ENCODE measurements around the gene SPDYE17. TPM values are rescaled to one million over a fixed set of nuclear protein-coding genes. Genes with fewer than 3 reads are reported as not detected.
"Not testable (repeated sequence)": the region's sequence is repeated elsewhere in the genome, so short reads cannot be mapped to it uniquely, and the experiment has no call there.

SPDYE17 gene
- total and polyA plus RNA-seq, 2 experiments from 2014 or later: not detected

GRCh38 chr7:76997381-76998284, 34.5 kb downstream of the SPDYE17 start:
- Histone ChIP-seq H3K9me3 (ENCODE audit: low read depth) (no peaks in the 10 kb centered on the region), H3K27ac (no peak overlapping the region), H3K4me3 (no peak overlapping the region), H3K9me2 (replicated peaks; ENCODE audit: insufficient read depth) (no peaks in the 10 kb centered on the region), H3K27me3 (no peaks in the 10 kb centered on the region), H2AFZ (no peak overlapping the region), H3K79me2 (no peaks in the 10 kb centered on the region), H3K4me1 (ENCODE audit: insufficient read depth) (no peaks in the 10 kb centered on the region), H3K4me2 (no peak overlapping the region), H3K36me3 (replicated peaks; ENCODE audit: insufficient read depth, low read depth) (no peaks in the 10 kb centered on the region), H4K20me1 (ENCODE audit: insufficient read depth, poor library complexity, severe bottlenecking) (no peaks in the 10 kb centered on the region)
- WGBS (ENCODE audit: low lambda C conversion rate, missing lambda C conversion rate): 69% methylated on average over 2 of the region's 5 CpGs
- DNase-seq (ENCODE audit: low spot score): peak; percentile 11
- TF ChIP-seq CTCF (IDR thresholded peaks at IDR 0.05; ENCODE audit: poor library complexity) (no peak), EZH2 (IDR thresholded peaks at IDR 0.05; ENCODE audit: borderline replicate concordance) (no peak), EZH2phosphoT487 (IDR thresholded peaks at IDR 0.05; ENCODE audit: low read depth, severe bottlenecking, unreplicated experiment) (no peak)

- not testable (repeated sequence) for H3K4me2 ChIP-seq; H3K79me2 ChIP-seq; H3K27me3 ChIP-seq; H4K20me1 ChIP-seq (ENCODE audit: insufficient read depth, poor library complexity, severe bottlenecking); H3K9me3 ChIP-seq (ENCODE audit: low read depth); DNase-seq (ENCODE audit: low spot score); H3K4me3 ChIP-seq; H3K9me2 ChIP-seq (replicated peaks; ENCODE audit: insufficient read depth); H3K27ac ChIP-seq; H3K36me3 ChIP-seq (replicated peaks; ENCODE audit: insufficient read depth, low read depth); H2AFZ ChIP-seq; H3K4me1 ChIP-seq (ENCODE audit: insufficient read depth)
Measured at GRCh38 chr7:76996932-76997331, 35.2 kb downstream of the SPDYE17 start.

GRCh38 chr7:76994286-76994685, 37.9 kb downstream of the SPDYE17 start:
- not testable (repeated sequence) for H3K27ac ChIP-seq; H3K36me3 ChIP-seq (replicated peaks; ENCODE audit: insufficient read depth, low read depth); H3K9me3 ChIP-seq (ENCODE audit: low read depth); H3K9me2 ChIP-seq (replicated peaks; ENCODE audit: insufficient read depth); H3K4me2 ChIP-seq; H4K20me1 ChIP-seq (ENCODE audit: insufficient read depth, poor library complexity, severe bottlenecking); H2AFZ ChIP-seq; H3K4me1 ChIP-seq (ENCODE audit: insufficient read depth); H3K4me3 ChIP-seq; DNase-seq (ENCODE audit: low spot score); H3K27me3 ChIP-seq; H3K79me2 ChIP-seq
- WGBS (ENCODE audit: low lambda C conversion rate, missing lambda C conversion rate): 94% methylated on average over 12 of the region's 13 CpGs

DNA sequence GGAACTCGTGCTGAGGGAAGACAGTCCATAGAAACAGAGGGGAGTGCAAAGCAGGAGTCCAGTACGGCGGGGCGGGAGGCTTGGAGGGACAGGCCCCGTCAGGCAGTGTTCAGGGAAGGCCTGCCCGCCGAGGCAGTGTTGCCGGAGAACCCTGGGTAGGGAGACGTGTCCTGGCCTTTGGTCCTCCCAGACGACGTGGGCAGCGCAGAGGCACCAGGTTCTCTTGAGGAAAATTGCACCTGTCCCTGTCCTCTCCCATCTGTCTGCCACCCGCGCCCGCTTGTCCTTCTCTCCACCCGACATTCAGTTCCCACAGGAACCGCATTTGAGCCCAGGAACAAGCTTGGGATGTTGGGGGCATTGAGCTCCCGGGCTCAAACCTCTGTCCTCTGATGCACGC, 38.3 kb downstream of the SPDYE17 start:
- H3K27me3 ChIP-seq; H3K79me2 ChIP-seq; H3K4me2 ChIP-seq; H3K4me3 ChIP-seq; H3K27ac ChIP-seq; H3K9me2 ChIP-seq (replicated peaks; ENCODE audit: insufficient read depth); H3K4me1 ChIP-seq (ENCODE audit: insufficient read depth); H3K36me3 ChIP-seq (replicated peaks; ENCODE audit: insufficient read depth, low read depth); H4K20me1 ChIP-seq (ENCODE audit: insufficient read depth, poor library complexity, severe bottlenecking); H3K9me3 ChIP-seq (ENCODE audit: low read depth); DNase-seq (ENCODE audit: low spot score); H2AFZ ChIP-seq: not testable (repeated sequence)
- 94% methylated on average over 19 of the region's 19 CpGs for WGBS (ENCODE audit: low lambda C conversion rate, missing lambda C conversion rate)

- not testable (repeated sequence) for H3K4me3 ChIP-seq; H4K20me1 ChIP-seq (ENCODE audit: insufficient read depth, poor library complexity, severe bottlenecking); DNase-seq (ENCODE audit: low spot score); H3K27me3 ChIP-seq; H3K4me1 ChIP-seq (ENCODE audit: insufficient read depth); H3K27ac ChIP-seq; H3K4me2 ChIP-seq; H3K36me3 ChIP-seq (replicated peaks; ENCODE audit: insufficient read depth, low read depth); H3K9me3 ChIP-seq (ENCODE audit: low read depth); H3K9me2 ChIP-seq (replicated peaks; ENCODE audit: insufficient read depth); H2AFZ ChIP-seq; H3K79me2 ChIP-seq
- WGBS (ENCODE audit: low lambda C conversion rate, missing lambda C conversion rate): 96% methylated on average over 5 of the region's 7 CpGs
Measured at GRCh38 chr7:76992871-76993270, 39.3 kb downstream of the SPDYE17 start.

DNA sequence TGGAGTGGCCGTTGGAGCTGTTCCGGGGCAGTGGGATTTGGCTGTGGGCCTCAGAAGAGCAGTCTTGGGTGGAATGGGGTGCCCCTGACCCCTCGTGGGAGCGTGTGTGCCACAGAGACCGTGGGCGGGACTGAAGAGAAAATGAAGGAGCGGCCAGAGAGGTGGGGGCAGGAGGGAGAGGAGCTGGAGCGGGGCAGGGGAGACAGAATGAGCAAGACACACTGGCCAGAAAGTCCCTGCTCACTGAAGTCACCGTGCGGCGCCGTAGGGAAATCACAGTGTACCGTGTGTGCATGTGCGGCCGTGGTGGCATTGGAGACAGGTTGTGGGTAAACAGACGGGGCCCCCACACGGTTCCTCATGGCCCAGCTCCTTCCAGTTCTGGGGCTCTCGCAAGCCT, 40.0 kb downstream of the SPDYE17 start:
- not testable (repeated sequence) for H3K79me2 ChIP-seq; H3K27me3 ChIP-seq; H4K20me1 ChIP-seq (ENCODE audit: insufficient read depth, poor library complexity, severe bottlenecking); H2AFZ ChIP-seq; H3K4me1 ChIP-seq (ENCODE audit: insufficient read depth); H3K4me3 ChIP-seq; H3K27ac ChIP-seq; H3K9me2 ChIP-seq (replicated peaks; ENCODE audit: insufficient read depth); H3K4me2 ChIP-seq; H3K9me3 ChIP-seq (ENCODE audit: low read depth); H3K36me3 ChIP-seq (replicated peaks; ENCODE audit: insufficient read depth, low read depth); DNase-seq (ENCODE audit: low spot score)
- WGBS (ENCODE audit: low lambda C conversion rate, missing lambda C conversion rate): 90% methylated on average over 8 of the region's 18 CpGs

DNA sequence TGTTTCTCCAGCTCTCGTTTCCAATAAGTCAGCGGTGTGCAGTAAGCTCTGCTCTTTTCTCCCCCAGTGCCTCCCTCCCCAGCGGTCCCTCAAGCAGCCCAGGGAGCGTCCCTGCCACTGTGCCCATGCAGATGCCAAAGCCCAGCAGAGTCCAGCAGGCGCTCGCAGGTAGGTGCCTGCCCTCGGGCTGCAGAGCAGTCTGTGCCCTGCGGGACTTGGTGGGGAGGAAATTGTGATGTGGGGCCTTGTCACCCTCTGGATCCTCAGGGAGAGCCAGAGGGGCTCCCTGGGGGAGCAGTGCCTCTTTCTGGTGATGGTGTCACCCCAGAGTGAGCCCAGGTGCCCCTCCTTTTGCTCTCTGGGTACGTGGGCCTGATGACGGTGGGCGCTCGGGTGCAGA, 42.0 kb downstream of the SPDYE17 start:
- H3K27me3 ChIP-seq; H3K4me1 ChIP-seq (ENCODE audit: insufficient read depth); H3K9me3 ChIP-seq (ENCODE audit: low read depth); H3K27ac ChIP-seq; H4K20me1 ChIP-seq (ENCODE audit: insufficient read depth, poor library complexity, severe bottlenecking); H2AFZ ChIP-seq; H3K79me2 ChIP-seq; H3K36me3 ChIP-seq (replicated peaks; ENCODE audit: insufficient read depth, low read depth); DNase-seq (ENCODE audit: low spot score); H3K4me3 ChIP-seq; H3K9me2 ChIP-seq (replicated peaks; ENCODE audit: insufficient read depth); H3K4me2 ChIP-seq: not testable (repeated sequence)
- 95% methylated on average over 7 of the region's 12 CpGs for WGBS (ENCODE audit: low lambda C conversion rate, missing lambda C conversion rate)

Measured in hepatocyte (in vitro differentiated cells).